Jurkat, Clone E6-1 (cell line): ENCODE measurements around the gene ICOSLG.
"Not testable (repeated sequence)": the region's sequence is repeated elsewhere in the genome, so short reads cannot be mapped to it uniquely, and the experiment has no call there.

Experiments used
- DNase-seq: peaks from one replicate; pipeline ENCODE4 v3.0.0-alpha.2; 2011; ENCODE audit warnings: low read depth, low spot score
- H3K4me3 ChIP-seq: 2 replicates; pipeline ENCODE4 v1.5.1; 2011; ENCODE audit warnings: mild to moderate bottlenecking, low read length, control low read depth, moderate library complexity

Gene ICOSLG

GRCh38 chr21:44241281-44241680 is 538 bp upstream of the ICOSLG start:
- DNase-seq, H3K4me3 ChIP-seq: not testable (repeated sequence)

GRCh38 chr21:44240353-44240752 is 390 bp downstream of the ICOSLG start:
- H3K4me3 ChIP-seq, DNase-seq: not testable (repeated sequence)

GRCh38 chr21:44229561-44229960 is 11.2 kb downstream of the ICOSLG start:
- H3K4me3 ChIP-seq, DNase-seq: not testable (repeated sequence)

- not testable (repeated sequence) for H3K4me3 ChIP-seq, DNase-seq
These were observed 12.6 kb downstream of the ICOSLG start for GRCh38 chr21:44228109-44228508.

GRCh38 chr21:44227614-44228013 is 13.1 kb downstream of the ICOSLG start:
- not testable (repeated sequence) for DNase-seq, H3K4me3 ChIP-seq

- not testable (repeated sequence) for DNase-seq, H3K4me3 ChIP-seq
These were observed 15.1 kb downstream of the ICOSLG start for GRCh38 chr21:44225605-44226004.

DNA sequence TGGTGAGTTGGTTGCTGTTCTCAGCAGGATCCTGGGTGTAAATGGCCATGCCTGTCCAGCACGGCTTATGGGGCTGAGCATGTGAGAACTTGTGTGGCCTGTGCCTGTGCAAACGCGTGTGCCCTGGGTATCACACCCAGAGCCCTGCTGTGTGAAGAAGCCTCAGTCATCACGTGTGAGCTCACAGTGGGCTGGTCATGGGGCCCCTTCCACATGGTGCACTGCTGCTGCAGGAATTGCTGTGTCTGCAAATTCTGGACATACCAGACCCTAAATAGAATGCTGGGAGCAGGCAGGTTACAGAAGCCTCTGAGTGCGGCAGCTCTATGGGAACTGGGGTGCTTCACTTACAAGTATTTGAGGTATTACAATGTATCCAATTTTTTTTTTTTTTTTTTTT is 17.4 kb downstream of the ICOSLG start:
- not testable (repeated sequence) for H3K4me3 ChIP-seq

GRCh38 chr21:44220674-44221073 is 20.1 kb downstream of the ICOSLG start:
- DNase-seq, H3K4me3 ChIP-seq: not testable (repeated sequence)

More for the DNA sequence above, 17.4 kb downstream of the ICOSLG start:
- DNase-seq = not testable (repeated sequence)

GRCh38 chr21:44218461-44218860 is 22.3 kb downstream of the ICOSLG start:
- not testable (repeated sequence) for DNase-seq, H3K4me3 ChIP-seq

GRCh38 chr21:44211978-44212377 is 28.8 kb downstream of the ICOSLG start:
- not testable (repeated sequence) for DNase-seq, H3K4me3 ChIP-seq

DNA sequence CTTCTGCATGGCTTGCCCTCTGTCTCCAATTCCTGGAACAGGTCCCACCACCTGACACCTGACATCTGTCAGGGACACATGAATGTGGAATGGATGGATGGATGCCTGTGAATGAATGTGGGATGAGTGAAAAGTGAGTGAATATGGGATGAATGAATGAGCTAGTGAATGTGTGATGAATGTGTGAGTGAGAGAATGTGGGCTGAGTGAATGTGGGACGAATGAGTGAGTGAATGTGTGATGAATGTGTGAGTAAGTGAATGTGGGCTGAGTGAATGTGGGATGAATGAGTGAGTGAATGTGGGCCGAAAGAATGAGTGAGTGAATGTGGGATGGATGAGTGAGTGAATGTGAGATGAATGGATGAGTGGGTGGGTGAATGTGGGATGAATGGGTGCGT is 29.2 kb downstream of the ICOSLG start:
- DNase-seq, H3K4me3 ChIP-seq: not testable (repeated sequence)

DNA sequence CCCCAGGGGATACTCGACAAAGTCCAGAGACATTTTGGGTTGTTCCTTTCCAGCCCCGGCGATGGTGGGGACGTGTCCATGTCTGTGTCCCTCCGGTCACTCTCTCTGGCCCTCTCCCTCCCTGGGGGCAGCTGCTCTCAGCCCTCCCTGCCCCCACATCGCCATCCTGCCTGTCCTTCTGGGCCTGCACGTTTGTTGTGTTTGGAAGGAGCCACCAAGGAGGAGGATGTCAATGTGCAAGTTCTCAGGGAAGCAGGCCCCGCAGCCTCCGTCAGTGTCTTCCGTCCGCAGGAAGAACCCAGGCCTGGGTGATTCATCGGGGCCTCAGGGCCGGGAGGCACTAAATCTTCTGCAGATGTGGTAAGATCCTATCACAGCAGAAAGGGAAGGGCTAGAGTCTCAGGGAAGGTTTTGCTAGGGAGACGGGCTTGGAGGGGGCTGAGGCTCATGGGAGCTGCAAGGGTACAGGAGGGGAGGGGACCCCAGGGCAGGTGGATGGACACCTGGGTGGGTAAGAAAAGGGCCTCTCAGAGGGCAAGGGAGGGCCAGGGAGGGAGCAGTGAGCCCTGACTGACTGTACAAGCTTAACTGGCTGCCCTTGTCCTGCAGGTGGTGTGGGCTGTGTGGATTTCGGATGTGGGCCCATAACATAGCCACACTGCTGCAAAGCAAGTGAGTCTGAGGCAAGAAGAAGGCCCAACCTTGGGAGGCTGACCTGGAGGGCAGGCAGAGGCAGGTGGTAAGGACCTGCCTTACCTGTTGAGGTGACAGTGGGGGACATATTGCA is 32.7 kb downstream of the ICOSLG start:
- H3K4me3 ChIP-seq, DNase-seq: not testable (repeated sequence)

GRCh38 chr21:44206698-44207676 is 33.8 kb downstream of the ICOSLG start:
- not testable (repeated sequence) for H3K4me3 ChIP-seq, DNase-seq

DNA sequence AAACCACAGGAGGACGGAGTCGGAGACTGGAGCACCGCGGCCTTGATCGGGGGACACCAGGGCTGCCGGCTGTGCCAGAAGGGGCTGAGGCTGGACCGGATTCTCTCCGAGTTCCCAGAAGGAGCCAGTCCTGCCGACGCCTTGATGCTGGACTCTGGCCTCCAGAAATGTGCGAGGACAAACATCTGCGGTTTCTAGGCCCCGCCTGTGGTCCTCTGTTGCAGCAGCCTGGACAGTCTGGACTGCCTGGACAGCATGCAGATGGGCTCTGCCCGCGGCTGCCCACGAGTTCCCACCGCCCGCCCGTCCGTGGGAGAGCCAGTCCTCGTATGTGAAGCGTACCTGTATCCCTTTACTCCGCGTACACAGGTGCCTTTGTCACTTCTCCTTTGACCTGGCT is 34.6 kb downstream of the ICOSLG start:
- not testable (repeated sequence) for DNase-seq, H3K4me3 ChIP-seq

DNA sequence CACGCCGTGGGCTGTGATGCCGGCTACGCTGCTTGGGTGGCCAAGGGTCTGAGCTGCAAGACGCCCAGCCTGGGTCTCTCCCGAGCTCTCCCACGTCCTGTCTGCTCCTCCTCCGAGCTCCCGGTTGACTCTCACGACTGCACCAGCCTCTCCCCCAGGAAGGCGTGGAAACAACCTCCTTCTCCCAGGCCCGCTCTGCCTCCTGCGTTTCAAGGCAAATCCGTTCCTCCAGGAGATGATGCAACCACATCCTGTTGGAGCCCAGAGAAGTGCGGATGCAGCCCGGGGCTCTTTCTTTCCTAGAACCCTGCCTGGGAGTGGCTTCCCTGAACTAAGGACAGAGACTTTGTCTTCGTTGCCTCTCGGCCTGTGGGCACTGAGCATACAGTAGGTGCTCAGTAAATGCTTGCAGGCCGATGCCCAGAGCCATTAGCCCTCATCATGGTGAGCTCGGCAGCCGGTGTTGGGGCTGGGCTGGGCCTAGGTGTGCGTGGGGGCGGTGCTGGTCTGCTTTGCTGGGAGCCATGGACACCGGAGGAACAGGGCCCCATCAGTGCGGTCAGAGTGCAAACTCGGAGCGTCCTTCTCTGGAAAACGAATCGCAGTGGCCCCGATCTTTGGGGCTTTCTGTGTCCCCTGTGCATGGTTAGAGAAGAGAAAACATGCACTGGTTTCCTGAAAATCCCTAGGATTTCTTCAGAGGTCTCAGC is 38.0 kb downstream of the ICOSLG start:
- not testable (repeated sequence) for H3K4me3 ChIP-seq, DNase-seq

GRCh38 chr21:44199997-44200396 is 40.7 kb downstream of the ICOSLG start:
- DNase-seq, H3K4me3 ChIP-seq: not testable (repeated sequence)

GRCh38 chr21:44199448-44199847 is 41.3 kb downstream of the ICOSLG start:
- no peak overlapping the region for H3K4me3 ChIP-seq
- DNase-seq = no peak

GRCh38 chr21:44197156-44197516 is 43.6 kb downstream of the ICOSLG start:
- not testable (repeated sequence) for H3K4me3 ChIP-seq

More at GRCh38 chr21:44197156-44197516, 43.6 kb downstream of the ICOSLG start:
- not testable (repeated sequence) for DNase-seq
